HepG2 (cell line): Measurements from ENCODE around the gene PLSCR5. TPM values are rescaled to one million over a fixed set of nuclear protein-coding genes. Genes with fewer than 3 reads are reported as not detected.
A peak's percentile ranks its signal among the peaks of the same experiment; 100 is the strongest.

ENCODE experiments used
- ATAD3A ChIP-seq: sonication (generic); formaldehyde crosslinking; IDR thresholded peaks from 2 replicates; pipeline ENCODE4 v1.4.0; 2020; ENCODE audit warnings: missing genetic modification reagents
- CENPBD1 ChIP-seq: sonication (generic); formaldehyde crosslinking; IDR thresholded peaks from 2 replicates; pipeline ENCODE4 v1.8.0; 2022; ENCODE audit warnings: missing genetic modification reagents, low read depth, mild to moderate bottlenecking, borderline replicate concordance
- DDIT3 ChIP-seq: sonication (generic); formaldehyde crosslinking; IDR thresholded peaks from 2 replicates; pipeline ENCODE4 v1.4.0; 2020; ENCODE audit warnings: mild to moderate bottlenecking, missing genetic modification reagents
- E2F1 ChIP-seq: sonication (generic); formaldehyde crosslinking; IDR thresholded peaks from 2 replicates; pipeline ENCODE4 v1.5.0; 2020; ENCODE audit warnings: missing genetic modification reagents
- HMG20B ChIP-seq: conservative IDR thresholded peaks from 2 replicates; pipeline ENCODE4 v1.6.1; 2016; ENCODE audit warnings: missing genetic modification reagents, missing compliant biosample characterization
- HNRNPLL ChIP-seq: fragments of 200-400 bp; formaldehyde crosslinking; IDR thresholded peaks from 2 replicates; pipeline ENCODE4 v1.6.1; 2017; ENCODE audit warnings: mild to moderate bottlenecking, low read depth, low read length; ENCODE audit not compliant: poor library complexity, severe bottlenecking
- KDM1A ChIP-seq: IDR thresholded peaks from 2 replicates; pipeline ENCODE4 v1.6.1; 2016; ENCODE audit warnings: missing compliant biosample characterization
- KLF9 ChIP-seq: IDR thresholded peaks from 2 replicates; pipeline ENCODE4 v1.6.1; 2016; ENCODE audit warnings: low read depth
- MTF1 ChIP-seq: sonication (generic); formaldehyde crosslinking; IDR thresholded peaks from 2 replicates; pipeline ENCODE4 v1.5.0; 2020; ENCODE audit warnings: missing genetic modification reagents
- ZBTB43 ChIP-seq: sonication (generic); formaldehyde crosslinking; conservative IDR thresholded peaks from 2 replicates; pipeline ENCODE4 v1.4.0; 2020; ENCODE audit warnings: missing genetic modification reagents
- ZEB1 ChIP-seq: IDR thresholded peaks from 2 replicates; pipeline ENCODE4 v1.6.1; 2012; ENCODE audit warnings: mild to moderate bottlenecking, low read depth, inconsistent platforms; ENCODE audit not compliant: insufficient replicate concordance
- ZNF18 ChIP-seq: sonication (generic); formaldehyde crosslinking; IDR thresholded peaks from 2 replicates; pipeline ENCODE4 v1.8.0; 2022; ENCODE audit warnings: mild to moderate bottlenecking, missing genetic modification reagents; ENCODE audit not compliant: insufficient replicate concordance
- ZNF280B ChIP-seq: sonication (generic); formaldehyde crosslinking; IDR thresholded peaks from 2 replicates; pipeline ENCODE4 v1.5.0; 2020; ENCODE audit warnings: missing genetic modification reagents, mild to moderate bottlenecking, borderline replicate concordance
- ZNF556 ChIP-seq: sonication (generic); formaldehyde crosslinking; IDR thresholded peaks from 2 replicates; pipeline ENCODE4 v1.4.0; 2020; ENCODE audit warnings: mild to moderate bottlenecking, missing genetic modification reagents, borderline replicate concordance
- ZNF674 ChIP-seq: sonication (generic); formaldehyde crosslinking; IDR thresholded peaks from 2 replicates; pipeline ENCODE4 v1.5.0; 2020; ENCODE audit warnings: low read depth, mild to moderate bottlenecking, missing genetic modification reagents
- ZNF687 ChIP-seq: sonication (generic); formaldehyde crosslinking; IDR thresholded peaks from 2 replicates; pipeline ENCODE4 v1.5.1; 2020; ENCODE audit warnings: mild to moderate bottlenecking, missing genetic modification reagents, moderate library complexity
- ZNF761 ChIP-seq: sonication (generic); formaldehyde crosslinking; conservative IDR thresholded peaks from 2 replicates; pipeline ENCODE4 v1.4.0; 2020; ENCODE audit warnings: mild to moderate bottlenecking, missing genetic modification reagents
- ZNF766 ChIP-seq: sonication (generic); formaldehyde crosslinking; IDR thresholded peaks from 2 replicates; pipeline ENCODE4 v1.5.0; 2020; ENCODE audit warnings: missing genetic modification reagents, borderline replicate concordance
- polyA plus RNA-seq, 8 experiments: library from polyadenylated mRNA; depleted of rRNA in 3 of 8; stranded (reverse) in 7 of 8; unstranded in 1 of 8; fragments of >200 nt; fragmentation: Illumina TruSeq in 4 of 8; extraction: Trizol in 4 of 8; gene quantifications; 2 replicates each; pipeline versions ENCODE4 v1.2.1 to v1.2.3, GENCODE V29; 2011 to 2016; ENCODE audit warnings: low read depth in 4 of 8, missing spikeins in 1 of 8, mixed read lengths in 1 of 8; ENCODE audit not compliant: insufficient read depth in 1 of 8
- total RNA-seq, 5 experiments: library from RNA; depleted of rRNA; stranded (reverse); fragments of >200 nt; fragmentation: Illumina TruSeq; extraction: Trizol; gene quantifications; 2 replicates each; pipeline ENCODE4 v1.2.3, GENCODE V29; 2016; ENCODE audit warnings: low read depth in 1 of 5

PLSCR5 gene
- total and polyA plus RNA-seq, 2 of the 13 experiments (the other 11 are each of a cell fraction or from before 2014, with no cell fraction given), result 0.50 TPM; not detected in 1

GRCh38 chr3:146626403-146627122 lies 21.4 kb upstream of the PLSCR5 start (continued):
- TF ChIP-seq ZBTB43, result peak; percentile 46; the same call in 1 of the 2 replicates
- TF ChIP-seq ZNF687, result no peak
- no peak for TF ChIP-seq CENPBD1
- TF ChIP-seq KLF9 (CRISPR knock-in tag), result no peak
- TF ChIP-seq ZNF674, result no peak
- no peak for TF ChIP-seq ZNF280B (CRISPR knock-in tag)
- TF ChIP-seq ZNF766 (CRISPR knock-in tag), result no peak
- no peak for TF ChIP-seq ZNF18
- TF ChIP-seq HMG20B (CRISPR knock-in tag), result peak; percentile 77; the same call in 1 of the 2 replicates
- TF ChIP-seq KDM1A, result peak; percentile 94
- TF ChIP-seq DDIT3 (CRISPR knock-in tag), result no peak
- TF ChIP-seq ATAD3A (CRISPR knock-in tag), result no peak
- TF ChIP-seq E2F1 (CRISPR knock-in tag), result no peak
- no peak for TF ChIP-seq ZNF556 (CRISPR knock-in tag)
- no peak for TF ChIP-seq ZEB1
- no peak for TF ChIP-seq ZNF761 (CRISPR knock-in tag)
- TF ChIP-seq HNRNPLL, result no peak
- no peak for TF ChIP-seq MTF1 (CRISPR knock-in tag)
